Anterior cingulate cortex (tissue), 58 donors: ENCODE data around the gene JAG1.
"Not testable (repeated sequence)": the region's sequence is repeated elsewhere in the genome, so short reads cannot be mapped to it uniquely, and the experiment has no call there.

Source experiments
- DNase-seq, 58 donors: peaks; one replicate each; lab custom pipeline; 2025; lab: John Stamatoyannopoulos, UW

The JAG1 gene

GRCh38 chr20:10619427-10619826, 54.4 kb downstream of the JAG1 start:
- no peak for DNase-seq

GRCh38 chr20:10618611-10619245, 55.1 kb downstream of the JAG1 start:
- DNase-seq: no peak

GRCh38 chr20:10617549-10618133, 56.2 kb downstream of the JAG1 start:
- not testable (repeated sequence) for DNase-seq

- DNase-seq: no peak
Measured at GRCh38 chr20:10616212-10616611, 57.6 kb downstream of the JAG1 start.

- no peak for DNase-seq
Measured at GRCh38 chr20:10613911-10614310, 59.9 kb downstream of the JAG1 start.

GRCh38 chr20:10613426-10613825, 60.4 kb downstream of the JAG1 start:
- DNase-seq: not testable (repeated sequence)

GRCh38 chr20:10611357-10611756, 62.4 kb downstream of the JAG1 start:
- DNase-seq: peak in 13 of 58 donors; percentile 2 to 29 (median 9)

GRCh38 chr20:10610251-10610650, 63.5 kb downstream of the JAG1 start:
- DNase-seq: no peak

- DNase-seq: no peak
Measured at GRCh38 chr20:10609770-10610169, 64.0 kb downstream of the JAG1 start.

GRCh38 chr20:10609276-10609675, 64.5 kb downstream of the JAG1 start:
- DNase-seq: peak in 1 of 58 donors; percentile 9

- DNase-seq: no peak
Measured at GRCh38 chr20:10605547-10606195, 68.1 kb downstream of the JAG1 start.

GRCh38 chr20:10604865-10605440, 68.8 kb downstream of the JAG1 start:
- DNase-seq: no peak

GRCh38 chr20:10603971-10604864, 69.6 kb downstream of the JAG1 start:
- DNase-seq: peak in 5 of 58 donors; percentile 5 to 31 (median 14)

GRCh38 chr20:10603378-10603777, 70.4 kb downstream of the JAG1 start:
- no peak for DNase-seq

- DNase-seq: no peak
Measured at GRCh38 chr20:10602221-10602871, 71.5 kb downstream of the JAG1 start.

GRCh38 chr20:10597637-10598036, 76.2 kb downstream of the JAG1 start:
- no peak for DNase-seq

- DNase-seq: peak in 1 of 58 donors; percentile 21
Measured at GRCh38 chr20:10596710-10597121, 77.1 kb downstream of the JAG1 start.

- no peak for DNase-seq
Measured at GRCh38 chr20:10595985-10596384, 77.8 kb downstream of the JAG1 start.

- DNase-seq: no peak
Measured at GRCh38 chr20:10595266-10595665, 78.5 kb downstream of the JAG1 start.

GRCh38 chr20:10594296-10594868, 79.4 kb downstream of the JAG1 start:
- DNase-seq: no peak
